SKM-1 (cell line): ENCODE measurements around the gene KRT79.

Experiments used
- DNase-seq: peaks from one replicate; lab custom pipeline; 2025; ENCODE audit not compliant: unreplicated experiment; lab: John Stamatoyannopoulos, UW

Gene KRT79

GRCh38 chr12:52820521-52820920, 13.6 kb downstream of the KRT79 start:
- DNase-seq, result no peak

- no peak for DNase-seq
Measured at GRCh38 chr12:52819731-52820510, 14.2 kb downstream of the KRT79 start.

- no peak for DNase-seq
Measured at GRCh38 chr12:52818887-52819420, 15.2 kb downstream of the KRT79 start.

- no peak for DNase-seq
Measured at GRCh38 chr12:52818388-52818787, 15.7 kb downstream of the KRT79 start.

GRCh38 chr12:52817699-52818238, 16.3 kb downstream of the KRT79 start:
- DNase-seq, result no peak

GRCh38 chr12:52817003-52817698, 17.0 kb downstream of the KRT79 start:
- DNase-seq, result no peak

GRCh38 chr12:52815676-52816588, 18.2 kb downstream of the KRT79 start:
- DNase-seq, result no peak

GRCh38 chr12:52815161-52815560, 18.9 kb downstream of the KRT79 start:
- DNase-seq, result no peak

- DNase-seq, result no peak
Measured at GRCh38 chr12:52814710-52815155, 19.4 kb downstream of the KRT79 start.

GRCh38 chr12:52813885-52814709, 20.0 kb downstream of the KRT79 start, which contains the start of gene KRT4:
KRT4 (minus strand) TSS chr12:52814116; CDS start chr12:52814058, 58 bp downstream.
- DNase-seq, result no peak

- no peak for DNase-seq
Measured at GRCh38 chr12:52813203-52813819, 20.8 kb downstream of the KRT79 start.

GRCh38 chr12:52812749-52813148, 21.4 kb downstream of the KRT79 start:
- no peak for DNase-seq

- DNase-seq, result no peak
Measured at GRCh38 chr12:52812073-52812400, 22.1 kb downstream of the KRT79 start.

GRCh38 chr12:52811191-52812072, 22.7 kb downstream of the KRT79 start:
- DNase-seq, result no peak

GRCh38 chr12:52810554-52810953, 23.6 kb downstream of the KRT79 start:
- DNase-seq, result no peak

GRCh38 chr12:52809166-52809565, 24.9 kb downstream of the KRT79 start:
- no peak for DNase-seq

- DNase-seq, result no peak
Measured at GRCh38 chr12:52808573-52809160, 25.4 kb downstream of the KRT79 start.
